GM12801 (cell line): ENCODE data around the gene STXBP1.

Experiments
- TF ChIP-seq, protein P1 (sequence below): IDR thresholded peaks from one replicate; pipeline ENCODE4 v1.5.1; 2011; ENCODE audit warnings: control low read depth; ENCODE audit not compliant: insufficient read length; ENCODE audit errors: extremely low read depth

The STXBP1 gene

DNA sequence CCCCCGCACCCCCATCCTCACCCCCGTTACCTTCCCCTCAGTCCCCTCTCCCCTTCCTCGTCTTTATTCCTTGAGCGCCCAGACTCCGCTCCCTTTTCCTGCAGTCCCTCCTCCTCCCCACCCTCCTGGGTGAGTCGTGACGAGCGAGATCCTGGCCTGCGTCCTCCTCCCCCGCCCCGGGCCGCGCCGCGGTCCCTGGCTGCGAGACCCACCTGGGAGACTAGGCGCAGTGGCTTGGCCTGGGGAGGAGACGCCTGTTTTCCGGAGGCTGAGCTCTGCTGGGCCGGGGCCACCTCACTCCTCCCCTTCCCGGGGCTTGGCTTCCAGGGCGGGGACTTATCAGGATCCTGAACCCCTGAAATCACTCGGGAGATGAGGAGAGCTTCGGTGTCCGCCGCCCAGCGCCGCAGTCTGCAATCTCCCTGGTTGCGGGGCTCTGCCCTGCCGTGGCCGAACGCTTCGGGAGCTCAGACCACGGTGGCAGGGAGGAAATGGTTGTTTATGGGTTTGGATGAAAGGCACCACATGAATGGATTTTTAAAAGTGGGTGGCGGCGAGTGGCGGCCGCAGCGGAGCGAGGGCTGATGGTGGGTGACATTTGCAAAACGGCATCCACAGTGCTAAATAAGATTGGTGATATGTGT is 984 bp downstream of the STXBP1 start:
- TF ChIP-seq, protein P1, sequence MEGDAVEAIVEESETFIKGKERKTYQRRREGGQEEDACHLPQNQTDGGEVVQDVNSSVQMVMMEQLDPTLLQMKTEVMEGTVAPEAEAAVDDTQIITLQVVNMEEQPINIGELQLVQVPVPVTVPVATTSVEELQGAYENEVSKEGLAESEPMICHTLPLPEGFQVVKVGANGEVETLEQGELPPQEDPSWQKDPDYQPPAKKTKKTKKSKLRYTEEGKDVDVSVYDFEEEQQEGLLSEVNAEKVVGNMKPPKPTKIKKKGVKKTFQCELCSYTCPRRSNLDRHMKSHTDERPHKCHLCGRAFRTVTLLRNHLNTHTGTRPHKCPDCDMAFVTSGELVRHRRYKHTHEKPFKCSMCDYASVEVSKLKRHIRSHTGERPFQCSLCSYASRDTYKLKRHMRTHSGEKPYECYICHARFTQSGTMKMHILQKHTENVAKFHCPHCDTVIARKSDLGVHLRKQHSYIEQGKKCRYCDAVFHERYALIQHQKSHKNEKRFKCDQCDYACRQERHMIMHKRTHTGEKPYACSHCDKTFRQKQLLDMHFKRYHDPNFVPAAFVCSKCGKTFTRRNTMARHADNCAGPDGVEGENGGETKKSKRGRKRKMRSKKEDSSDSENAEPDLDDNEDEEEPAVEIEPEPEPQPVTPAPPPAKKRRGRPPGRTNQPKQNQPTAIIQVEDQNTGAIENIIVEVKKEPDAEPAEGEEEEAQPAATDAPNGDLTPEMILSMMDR, result no peak

DNA sequence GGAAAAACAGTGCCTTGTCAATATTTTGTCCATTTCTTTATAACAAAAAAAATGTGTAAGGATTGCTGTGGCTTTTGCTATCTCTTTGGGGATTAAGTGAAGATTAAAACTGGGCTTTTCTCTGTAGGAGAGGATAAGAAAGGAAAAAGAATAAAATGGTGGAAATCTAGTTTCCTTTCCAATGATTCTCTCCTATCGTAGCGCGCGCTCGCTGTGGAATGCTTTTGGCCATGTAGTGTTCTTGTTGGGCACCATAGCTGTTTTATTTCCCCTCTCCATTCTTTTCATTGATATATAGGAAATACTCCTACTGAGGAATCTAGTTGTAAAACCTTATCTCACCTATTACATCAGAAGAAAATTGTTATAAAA is 1.5 kb downstream of the STXBP1 start:
- TF ChIP-seq, protein P1, result no peak

DNA sequence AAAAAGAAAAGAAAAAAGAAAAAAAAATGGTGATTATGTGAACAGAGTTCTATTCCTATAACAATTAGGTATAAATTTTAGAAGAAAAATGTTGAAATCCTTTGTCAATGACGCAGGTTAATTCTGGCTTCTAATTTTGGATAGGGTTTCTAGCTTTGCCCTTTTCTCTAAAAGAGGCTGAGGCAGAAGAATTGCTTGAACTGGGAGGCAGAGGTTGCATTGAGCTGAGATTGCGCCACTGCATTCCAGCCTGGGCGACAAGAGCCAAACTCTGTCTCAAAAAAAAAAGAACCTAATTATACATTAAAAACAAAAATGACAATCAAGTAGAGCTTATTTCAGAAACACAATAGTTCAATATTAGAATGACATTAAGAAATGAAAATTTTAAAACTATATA is 2.9 kb downstream of the STXBP1 start:
- TF ChIP-seq, protein P1, result no peak

DNA sequence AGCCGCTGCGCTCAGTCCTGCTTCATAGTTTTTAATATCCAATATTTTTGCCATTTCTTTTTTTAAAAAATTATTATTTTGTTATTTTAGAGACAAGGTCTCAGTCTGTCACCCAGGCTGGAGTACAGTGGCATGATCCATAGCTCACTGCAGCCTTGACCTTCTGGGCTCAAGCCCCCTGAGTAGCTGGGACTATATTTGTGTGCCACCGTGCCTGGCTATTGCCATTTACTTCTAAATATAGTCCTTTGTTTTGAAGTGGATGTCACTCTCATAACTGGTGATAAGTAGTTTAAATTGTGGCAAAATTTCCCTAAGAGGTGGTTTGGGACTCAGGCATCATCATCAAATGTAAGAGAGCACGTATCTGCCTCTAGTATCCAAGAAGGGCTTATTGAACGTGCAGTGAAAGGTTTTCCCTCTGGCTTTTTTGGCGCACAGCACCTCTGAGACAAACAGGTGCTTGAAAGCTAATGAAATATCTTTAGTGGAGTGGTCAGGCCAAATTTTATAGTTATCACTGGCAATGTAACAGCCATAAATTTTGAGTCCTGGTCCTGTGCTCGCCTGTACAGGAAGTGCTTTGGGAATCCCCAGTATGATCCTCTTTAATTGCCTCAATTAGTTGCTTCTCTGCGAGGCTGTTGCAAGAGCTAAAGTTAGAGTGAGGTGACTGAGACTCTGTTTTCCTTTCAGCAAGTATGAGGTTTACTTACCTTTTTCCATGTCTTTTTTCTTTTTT is 14.8 kb downstream of the STXBP1 start:
- TF ChIP-seq, protein P1, result no peak

DNA sequence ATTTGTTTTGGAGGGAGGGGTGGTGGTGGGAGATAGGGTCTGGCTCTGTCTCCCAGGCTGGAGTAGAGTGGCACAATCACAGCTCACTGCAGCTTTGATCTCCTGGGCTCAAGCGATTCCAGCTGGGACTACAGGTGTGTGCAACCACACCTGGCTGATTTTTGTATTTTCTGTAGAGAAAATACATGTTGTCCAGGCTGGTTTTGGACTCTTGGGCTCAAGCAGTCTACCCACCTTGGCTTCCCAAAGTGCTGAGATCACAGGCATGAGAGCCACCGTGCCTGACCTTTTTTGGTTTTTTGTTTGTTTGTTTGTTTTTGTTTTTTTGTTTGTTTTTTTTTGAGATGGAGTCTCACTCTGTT is 15.4 kb downstream of the STXBP1 start:
- TF ChIP-seq, protein P1, result no peak

DNA sequence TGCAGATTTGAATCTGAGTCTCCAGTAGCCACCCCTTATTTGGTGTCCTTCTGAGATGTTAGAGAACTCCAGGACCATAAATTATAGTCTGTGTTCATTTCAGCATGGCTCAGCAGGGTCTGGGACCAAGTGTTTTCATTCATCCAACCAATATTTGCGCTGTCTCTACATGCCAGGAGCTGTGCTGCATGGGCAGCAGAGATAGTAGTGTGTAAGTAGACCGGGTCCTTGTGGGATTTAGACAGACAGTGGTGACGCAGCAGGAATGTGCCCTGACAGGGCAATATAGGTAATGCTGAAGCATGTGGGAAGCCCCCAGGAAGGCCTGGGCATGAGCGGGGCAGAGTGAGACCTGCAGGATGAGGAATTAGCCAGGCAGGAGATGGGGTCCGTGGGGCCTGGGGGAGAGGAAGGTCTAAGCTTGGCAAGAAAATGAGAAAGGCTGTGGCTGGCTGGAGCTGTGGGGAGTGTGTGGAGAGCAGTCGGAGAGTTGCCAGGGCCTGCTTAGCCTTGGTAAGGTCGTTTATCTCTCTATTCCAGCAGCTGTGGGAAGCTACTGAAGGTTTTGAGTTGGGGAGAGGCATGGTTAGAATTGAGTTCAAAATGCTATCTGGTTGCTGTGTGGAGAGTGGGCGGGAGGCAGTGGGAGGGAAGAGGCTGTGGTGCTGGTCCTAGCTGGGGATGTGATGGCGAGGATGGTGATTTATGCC is 16.8 kb downstream of the STXBP1 start:
- TF ChIP-seq, protein P1, result no peak

DNA sequence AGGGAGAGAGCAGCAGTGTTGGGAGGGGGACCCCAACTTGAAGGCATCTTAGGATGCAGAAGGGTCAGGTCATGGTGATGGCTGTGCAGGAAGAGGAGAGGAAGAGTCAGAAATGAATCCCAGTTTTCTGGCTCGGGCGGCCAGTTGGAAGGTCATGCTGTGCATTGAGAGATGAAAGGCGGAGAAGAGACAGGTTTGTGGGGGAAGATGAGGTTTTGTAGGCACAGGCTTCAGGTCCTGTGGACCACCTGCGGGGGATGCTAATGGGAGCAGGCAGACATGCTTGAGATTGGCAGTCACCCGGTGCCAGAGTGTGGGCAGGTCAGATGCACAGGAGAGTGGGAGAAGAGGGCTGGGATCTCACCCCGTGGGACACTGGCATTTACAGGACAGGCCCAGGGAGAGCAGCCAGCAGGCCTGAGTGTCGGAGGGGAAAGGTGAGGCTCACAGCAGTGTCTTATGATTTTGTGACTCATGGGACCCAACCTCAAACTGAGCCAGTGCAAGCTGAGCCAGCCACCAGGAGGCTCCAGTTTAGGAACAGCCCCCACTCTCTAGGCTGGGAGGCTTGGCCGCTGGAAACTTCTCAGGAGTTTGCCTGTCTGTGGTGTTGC is 17.5 kb downstream of the STXBP1 start:
- TF ChIP-seq, protein P1, result no peak
